ENCODE results near the gene MIDN.
A peak's percentile ranks its signal among the peaks of the same experiment; 100 is the strongest.

Gene MIDN

GRCh38 chr19:1270213-1270853, 21.9 kb downstream of the MIDN start:
- ChIA-PET POLR2A (interaction anchor here (0.5 to 5.0 kb wide), 4 partner anchors 9 to 244 kb away, joined by 3 to 98 read pairs (median 6); partner anchors contain the start of gene CNN2), CTCF (interaction anchor here (1.2 kb wide), 1 partner anchor 26 kb away, joined by 4 read pairs; no protein-coding TSS in a partner anchor)
- WGBS (ENCODE audit: insufficient coverage) = 10% methylated on average over 4 of the region's 8 CpGs
- Histone ChIP-seq H3K9me3 (ENCODE audit: control extremely low read depth in 1 of 5, control insufficient read depth in 4 of 5, insufficient read depth in 2 of 5, low read depth in 1 of 5, low read length in 4 of 5) (no peaks in the 10 kb centered on the region), H3K4me1 (ENCODE audit: control extremely low read depth in 1 of 4, control insufficient read depth in 4 of 4, insufficient read depth in 4 of 4, low read length in 3 of 4) (peaks cover 8 to 86% (median 84%) of the 10 kb centered on the region in 4 experiments), H3K27ac (ENCODE audit: insufficient read depth in 1 of 2, low read depth in 1 of 2, low read length in 2 of 2, poor library complexity in 1 of 2, severe bottlenecking in 2 of 2) (peak overlapping the region; percentile 90 to 94), H3K4me3 (ENCODE audit: control insufficient read depth in 1 of 7, extremely low read depth in 1 of 7, insufficient read depth in 4 of 7, low read depth in 2 of 7, low read length in 6 of 7) (peak overlapping the region; percentile 29 to 94 (median 81)), H3K27me3 (replicated peaks in 2 of 5; ENCODE audit: control insufficient read depth in 4 of 5, insufficient read depth in 5 of 5, low read length in 4 of 5) (peaks cover 0 to 6% (median 0%) of the 10 kb centered on the region in 5 experiments), H3K36me3 (ENCODE audit: control insufficient read depth in 4 of 4, insufficient read depth in 4 of 4, low read length in 3 of 4) (peaks cover 2 to 45% (median 39%) of the 10 kb centered on the region in 4 experiments)
- DNase-seq = no peak

- WGBS (ENCODE audit: insufficient coverage) = 92% methylated on average over 24 of the region's 26 CpGs
- peaks cover 0 to 6% (median 0%) of the 10 kb centered on the region in 5 experiments for H3K27me3 ChIP-seq (replicated peaks in 2 of 5; ENCODE audit: control insufficient read depth in 4 of 5, insufficient read depth in 5 of 5, low read length in 4 of 5)
- peaks cover 2 to 45% (median 39%) of the 10 kb centered on the region in 4 experiments for H3K36me3 ChIP-seq (ENCODE audit: control insufficient read depth in 4 of 4, insufficient read depth in 4 of 4, low read length in 3 of 4)
- ChIA-PET POLR2A (interaction anchor here (0.5 to 1.4 kb wide), 2 partner anchors 18 to 148 kb away, joined by 4 to 5 read pairs; no protein-coding TSS in a partner anchor), CTCF (interaction anchor here (1.2 kb wide), 1 partner anchor 26 kb away, joined by 4 read pairs; no protein-coding TSS in a partner anchor)
- DNase-seq = no peak
- H3K27ac ChIP-seq (ENCODE audit: insufficient read depth in 1 of 2, low read depth in 1 of 2, low read length in 2 of 2, poor library complexity in 1 of 2, severe bottlenecking in 2 of 2) = peak overlapping the region; percentile 33 to 94
- peak overlapping the region in 5 of 7 experiments; percentile 26 to 94 (median 87) for H3K4me3 ChIP-seq (ENCODE audit: control insufficient read depth in 1 of 7, extremely low read depth in 1 of 7, insufficient read depth in 4 of 7, low read depth in 2 of 7, low read length in 6 of 7)
- peaks cover 8 to 85% (median 79%) of the 10 kb centered on the region in 4 experiments for H3K4me1 ChIP-seq (ENCODE audit: control extremely low read depth in 1 of 4, control insufficient read depth in 4 of 4, insufficient read depth in 4 of 4, low read length in 3 of 4)
- H3K9me3 ChIP-seq (ENCODE audit: control extremely low read depth in 1 of 5, control insufficient read depth in 4 of 5, insufficient read depth in 2 of 5, low read depth in 1 of 5, low read length in 4 of 5) = no peaks in the 10 kb centered on the region
Observed at GRCh38 chr19:1270854-1271527, 22.6 kb downstream of the MIDN start.

- DNase-seq = no peak
- peak overlapping the region in 1 of 2 experiments; percentile 94 for H3K27ac ChIP-seq (ENCODE audit: insufficient read depth in 1 of 2, low read depth in 1 of 2, low read length in 2 of 2, poor library complexity in 1 of 2, severe bottlenecking in 2 of 2)
- no peaks in the 10 kb centered on the region for H3K9me3 ChIP-seq (ENCODE audit: control extremely low read depth in 1 of 5, control insufficient read depth in 4 of 5, insufficient read depth in 2 of 5, low read depth in 1 of 5, low read length in 4 of 5)
- peak overlapping the region in 2 of 7 experiments; percentile 19 to 94 for H3K4me3 ChIP-seq (ENCODE audit: control insufficient read depth in 1 of 7, extremely low read depth in 1 of 7, insufficient read depth in 4 of 7, low read depth in 2 of 7, low read length in 6 of 7)
- H3K4me1 ChIP-seq (ENCODE audit: control extremely low read depth in 1 of 4, control insufficient read depth in 4 of 4, insufficient read depth in 4 of 4, low read length in 3 of 4) = peaks cover 8 to 85% (median 79%) of the 10 kb centered on the region in 4 experiments
- ChIA-PET CTCF (interaction anchor here (1.2 to 2.8 kb wide), 2 partner anchors 27 to 28 kb away, joined by 4 to 15 read pairs; no protein-coding TSS in a partner anchor), POLR2A (interaction anchor here (1.4 to 1.8 kb wide), 2 partner anchors 19 to 28 kb away, joined by 4 to 5 read pairs; no protein-coding TSS in a partner anchor)
- H3K27me3 ChIP-seq (replicated peaks in 2 of 5; ENCODE audit: control insufficient read depth in 4 of 5, insufficient read depth in 5 of 5, low read length in 4 of 5) = peaks cover 0 to 6% (median 0%) of the 10 kb centered on the region in 5 experiments
- H3K36me3 ChIP-seq (ENCODE audit: control insufficient read depth in 4 of 4, insufficient read depth in 4 of 4, low read length in 3 of 4) = peaks cover 2 to 45% (median 39%) of the 10 kb centered on the region in 4 experiments
- WGBS (ENCODE audit: insufficient coverage) = 93% methylated on average over 36 of the region's 37 CpGs
Observed at GRCh38 chr19:1271528-1272422, 23.4 kb downstream of the MIDN start.

GRCh38 chr19:1272423-1273262, 24.3 kb downstream of the MIDN start:
- POLR2A ChIA-PET = interaction anchor here (1.4 to 1.8 kb wide), 2 partner anchors 20 to 29 kb away, joined by 4 to 5 read pairs; no protein-coding TSS in a partner anchor
- H3K4me1 ChIP-seq (ENCODE audit: control extremely low read depth in 1 of 4, control insufficient read depth in 4 of 4, insufficient read depth in 4 of 4, low read length in 3 of 4) = peaks cover 8 to 79% (median 75%) of the 10 kb centered on the region in 4 experiments

GRCh38 chr19:1273263-1274041, 25.1 kb downstream of the MIDN start:
- H3K27ac ChIP-seq (ENCODE audit: insufficient read depth in 1 of 2, low read depth in 1 of 2, low read length in 2 of 2, poor library complexity in 1 of 2, severe bottlenecking in 2 of 2) = peak overlapping the region in 1 of 2 experiments; percentile 94
- WGBS (ENCODE audit: insufficient coverage) = 93% methylated on average over 21 of the region's 25 CpGs
- no peaks in the 10 kb centered on the region for H3K27me3 ChIP-seq (replicated peaks in 2 of 5; ENCODE audit: control insufficient read depth in 4 of 5, insufficient read depth in 5 of 5, low read length in 4 of 5)
- no peak for DNase-seq
- POLR2A ChIA-PET = interaction anchor here (1.8 kb wide), 1 partner anchor 29 kb away, joined by 5 read pairs; no protein-coding TSS in a partner anchor
- no peak overlapping the region for H3K4me3 ChIP-seq (ENCODE audit: control insufficient read depth in 1 of 7, extremely low read depth in 1 of 7, insufficient read depth in 4 of 7, low read depth in 2 of 7, low read length in 6 of 7)
- CTCF ChIA-PET = interaction anchor here (2.8 kb wide), 1 partner anchor 29 kb away, joined by 15 read pairs; no protein-coding TSS in a partner anchor
- no peaks in the 10 kb centered on the region for H3K9me3 ChIP-seq (ENCODE audit: control extremely low read depth in 1 of 5, control insufficient read depth in 4 of 5, insufficient read depth in 2 of 5, low read depth in 1 of 5, low read length in 4 of 5)
- H3K36me3 ChIP-seq (ENCODE audit: control insufficient read depth in 4 of 4, insufficient read depth in 4 of 4, low read length in 3 of 4) = peaks cover 2 to 55% (median 41%) of the 10 kb centered on the region in 4 experiments
- peaks cover 8 to 71% (median 67%) of the 10 kb centered on the region in 4 experiments for H3K4me1 ChIP-seq (ENCODE audit: control extremely low read depth in 1 of 4, control insufficient read depth in 4 of 4, insufficient read depth in 4 of 4, low read length in 3 of 4)

More at GRCh38 chr19:1272423-1273262, 24.3 kb downstream of the MIDN start:
- H3K27me3 ChIP-seq (replicated peaks in 2 of 5; ENCODE audit: control insufficient read depth in 4 of 5, insufficient read depth in 5 of 5, low read length in 4 of 5) = peaks cover 0 to under 1% (median 0%) of the 10 kb centered on the region in 5 experiments
- peak overlapping the region in 1 of 2 experiments; percentile 94 for H3K27ac ChIP-seq (ENCODE audit: insufficient read depth in 1 of 2, low read depth in 1 of 2, low read length in 2 of 2, poor library complexity in 1 of 2, severe bottlenecking in 2 of 2)
- H3K36me3 ChIP-seq (ENCODE audit: control insufficient read depth in 4 of 4, insufficient read depth in 4 of 4, low read length in 3 of 4) = peaks cover 2 to 50% (median 39%) of the 10 kb centered on the region in 4 experiments
- H3K9me3 ChIP-seq (ENCODE audit: control extremely low read depth in 1 of 5, control insufficient read depth in 4 of 5, insufficient read depth in 2 of 5, low read depth in 1 of 5, low read length in 4 of 5) = no peaks in the 10 kb centered on the region
- 91% methylated on average over 26 of the region's 33 CpGs for WGBS (ENCODE audit: insufficient coverage)
- DNase-seq = no peak
- CTCF ChIA-PET = interaction anchor here (2.8 kb wide), 1 partner anchor 28 kb away, joined by 15 read pairs; no protein-coding TSS in a partner anchor
- H3K4me3 ChIP-seq (ENCODE audit: control insufficient read depth in 1 of 7, extremely low read depth in 1 of 7, insufficient read depth in 4 of 7, low read depth in 2 of 7, low read length in 6 of 7) = no peak overlapping the region

Data from common myeloid progenitor, CD34-positive (primary cell).